Amniotic stem cell (primary cell): ENCODE data around the gene TUT1.
A peak's percentile ranks its signal among the peaks of the same experiment; 100 is the strongest.
"Not testable (repeated sequence)": the region's sequence is repeated elsewhere in the genome, so short reads cannot be mapped to it uniquely, and the experiment has no call there.

Experiments
- DNase-seq: peaks from one replicate; lab custom pipeline; 2025; lab: John Stamatoyannopoulos, UW

The TUT1 gene

GRCh38 chr11:62603776-62604299 is 12.5 kb upstream of the TUT1 start:
- DNase-seq, result no peak

- no peak for DNase-seq
These were observed 11.7 kb upstream of the TUT1 start for GRCh38 chr11:62603072-62603408.

- DNase-seq, result no peak
These were observed 11.1 kb upstream of the TUT1 start for GRCh38 chr11:62602141-62603071.

- DNase-seq, result peak; percentile 98
These were observed 10.2 kb upstream of the TUT1 start, which contains the start of gene MTA2 for GRCh38 chr11:62601372-62602140. Gene MTA2, minus strand, starts transcription at chr11:62601865. Its CDS starts 415 bp downstream, at chr11:62601450.

- DNase-seq, result no peak
These were observed 9.7 kb upstream of the TUT1 start for GRCh38 chr11:62601122-62601371.

GRCh38 chr11:62600367-62601121 is 9.2 kb upstream of the TUT1 start:
- no peak for DNase-seq

GRCh38 chr11:62599901-62600300 is 8.6 kb upstream of the TUT1 start:
- DNase-seq, result no peak

GRCh38 chr11:62599069-62599696 is 7.9 kb upstream of the TUT1 start:
- DNase-seq, result peak; percentile 89

- DNase-seq, result no peak
These were observed 3.8 kb upstream of the TUT1 start for GRCh38 chr11:62595124-62595523.

GRCh38 chr11:62593434-62594044 is 2.2 kb upstream of the TUT1 start:
- DNase-seq, result no peak

GRCh38 chr11:62592989-62593421 is 1.7 kb upstream of the TUT1 start:
- no peak for DNase-seq

GRCh38 chr11:62592146-62592815 is 958 bp upstream of the TUT1 start:
- no peak for DNase-seq

GRCh38 chr11:62588966-62589637 is 2.2 kb downstream of the TUT1 start:
- no peak for DNase-seq

GRCh38 chr11:62585356-62585755 is 6.0 kb downstream of the TUT1 start:
- not testable (repeated sequence) for DNase-seq

- not testable (repeated sequence) for DNase-seq
These were observed 9.6 kb downstream of the TUT1 start for GRCh38 chr11:62581735-62582134.

GRCh38 chr11:62580959-62581715 is 10.2 kb downstream of the TUT1 start:
- no peak for DNase-seq

GRCh38 chr11:62579252-62579651 is 12.1 kb downstream of the TUT1 start:
- DNase-seq, result no peak

- DNase-seq, result no peak
These were observed 12.8 kb downstream of the TUT1 start for GRCh38 chr11:62578541-62578940.

GRCh38 chr11:62577046-62577714 is 14.1 kb downstream of the TUT1 start:
- DNase-seq, result no peak
